NB4 (cell line): Measurements from ENCODE around the gene CNTNAP3.
"Not testable (repeated sequence)": the region's sequence is repeated elsewhere in the genome, so short reads cannot be mapped to it uniquely, and the experiment has no call there.

Experiments
- DNase-seq: peaks from one replicate; pipeline ENCODE4 v3.0.0; 2010; ENCODE audit warnings: low read depth
- H3K4me3 ChIP-seq: one replicate; pipeline ENCODE4 v1.5.1; 2011; ENCODE audit warnings: mild to moderate bottlenecking, low read depth, low read length, moderate library complexity
- CTCF ChIP-seq: IDR thresholded peaks from one replicate; pipeline ENCODE4 v1.5.1; 2012; ENCODE audit warnings: low read depth, low read length
- MYC ChIP-seq: IDR thresholded peaks from 2 replicates; pipeline ENCODE4 v1.6.1; 2011; ENCODE audit warnings: low read depth, low read length
- POLR2A ChIP-seq: IDR thresholded peaks from 2 replicates; pipeline ENCODE4 v1.6.1; 2011; ENCODE audit warnings: mild to moderate bottlenecking; ENCODE audit not compliant: insufficient read length; ENCODE audit errors: extremely low read depth
- TF ChIP-seq, protein P1 (sequence below): IDR thresholded peaks from 2 replicates; pipeline ENCODE4 v1.6.1; 2011; ENCODE audit warnings: low read depth, low read length

The CNTNAP3 gene

GRCh38 chr9:39108145-39108544 is 179.8 kb downstream of the CNTNAP3 start:
- no peak for DNase-seq
- no peak for TF ChIP-seq CTCF
- TF ChIP-seq, protein P1, sequence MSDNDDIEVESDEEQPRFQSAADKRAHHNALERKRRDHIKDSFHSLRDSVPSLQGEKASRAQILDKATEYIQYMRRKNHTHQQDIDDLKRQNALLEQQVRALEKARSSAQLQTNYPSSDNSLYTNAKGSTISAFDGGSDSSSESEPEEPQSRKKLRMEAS, result no peak
- no peak for TF ChIP-seq POLR2A
- no peak for TF ChIP-seq MYC

DNA sequence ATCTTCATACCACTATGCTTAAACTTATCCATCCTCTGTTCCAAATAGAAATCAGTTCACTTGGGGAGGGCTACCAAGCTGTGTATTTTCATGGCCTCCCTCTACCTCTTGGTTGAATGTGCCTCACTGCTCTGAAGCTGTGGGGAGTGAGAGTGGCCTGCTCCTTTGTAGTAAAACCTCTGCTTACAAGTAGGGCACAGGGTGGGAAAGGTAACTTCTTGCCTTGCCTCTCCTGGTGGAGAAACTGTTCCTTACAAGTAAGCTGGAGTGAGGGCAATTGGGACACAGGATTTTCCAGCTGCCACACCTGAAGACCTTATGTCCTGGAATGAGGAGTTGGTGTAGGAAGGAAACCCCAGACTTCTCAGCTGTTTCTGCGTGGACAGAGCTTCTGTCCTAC is 190.8 kb downstream of the CNTNAP3 start:
- H3K4me3 ChIP-seq, DNase-seq: not testable (repeated sequence)

More at GRCh38 chr9:39108145-39108544, 179.8 kb downstream of the CNTNAP3 start:
- no peak overlapping the region for H3K4me3 ChIP-seq

- not testable (repeated sequence) for DNase-seq, H3K4me3 ChIP-seq
These were observed 202.7 kb downstream of the CNTNAP3 start for GRCh38 chr9:39085311-39085710.

- DNase-seq, H3K4me3 ChIP-seq: not testable (repeated sequence)
These were observed 205.4 kb downstream of the CNTNAP3 start for GRCh38 chr9:39082574-39082973.

DNA sequence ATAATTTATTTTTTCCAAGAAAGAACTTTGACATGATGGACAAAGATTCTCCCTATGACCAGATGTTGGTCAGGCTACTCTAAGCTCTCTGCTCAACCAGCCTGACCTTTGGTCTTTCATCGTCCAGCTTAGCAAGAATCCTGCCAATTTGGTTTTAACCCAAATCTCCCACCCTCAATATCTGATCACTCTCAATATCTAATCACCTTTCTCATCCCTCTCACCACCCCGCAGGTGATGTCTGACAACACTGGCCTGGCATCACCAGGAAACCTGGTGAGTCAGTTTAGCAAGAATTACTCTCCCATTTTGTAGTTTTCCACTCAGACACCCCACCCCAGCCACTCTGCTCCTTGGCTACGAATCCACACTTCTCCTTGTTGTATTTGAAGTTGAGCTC is 207.9 kb downstream of the CNTNAP3 start:
- not testable (repeated sequence) for H3K4me3 ChIP-seq, DNase-seq

GRCh38 chr9:39078621-39079256 is 209.2 kb downstream of the CNTNAP3 start:
- not testable (repeated sequence) for DNase-seq, H3K4me3 ChIP-seq

GRCh38 chr9:39073537-39073936 is 214.4 kb downstream of the CNTNAP3 start:
- DNase-seq, H3K4me3 ChIP-seq: not testable (repeated sequence)

DNA sequence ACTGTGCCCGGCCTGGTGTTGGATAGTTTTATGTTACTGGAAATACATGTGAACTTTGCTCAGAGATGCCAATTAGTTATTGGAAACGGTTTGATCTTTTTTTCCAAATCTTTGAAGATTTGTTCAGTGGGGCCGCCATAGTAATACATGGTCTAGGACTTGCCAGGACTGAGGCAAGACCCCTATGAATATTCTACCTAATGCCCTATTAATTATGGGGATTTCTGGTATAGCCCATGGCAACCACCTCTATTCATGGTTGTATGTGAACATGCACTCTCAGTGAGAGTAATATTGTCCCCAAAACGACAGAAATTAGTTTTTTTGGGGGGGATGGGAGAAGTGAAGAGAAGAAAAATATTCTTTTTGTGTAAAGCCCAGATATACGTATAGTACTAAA is 220.3 kb downstream of the CNTNAP3 start:
- H3K4me3 ChIP-seq, DNase-seq: not testable (repeated sequence)

- DNase-seq, H3K4me3 ChIP-seq: not testable (repeated sequence)
These were observed 225.0 kb downstream of the CNTNAP3 start for GRCh38 chr9:39062966-39063365.

DNA sequence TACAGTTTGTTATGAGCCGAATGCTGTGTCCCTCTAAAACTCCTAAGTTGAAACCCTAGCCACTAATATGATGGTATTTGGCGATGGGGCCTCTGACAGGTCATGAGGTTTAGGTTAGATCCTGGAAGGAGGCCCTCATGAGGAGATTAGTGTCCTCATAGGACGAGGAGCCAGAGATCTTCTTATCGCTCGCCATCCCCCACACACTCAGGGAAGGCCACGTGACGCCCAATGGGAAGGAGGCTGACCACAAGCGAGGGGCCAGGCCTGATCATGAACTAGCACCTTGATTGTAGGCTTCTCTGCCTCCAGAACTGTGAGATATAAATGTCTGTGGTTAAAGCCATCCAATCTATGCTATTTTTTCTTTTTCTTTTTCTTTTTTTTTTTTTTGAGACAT is 233.5 kb downstream of the CNTNAP3 start:
- not testable (repeated sequence) for DNase-seq, H3K4me3 ChIP-seq

DNA sequence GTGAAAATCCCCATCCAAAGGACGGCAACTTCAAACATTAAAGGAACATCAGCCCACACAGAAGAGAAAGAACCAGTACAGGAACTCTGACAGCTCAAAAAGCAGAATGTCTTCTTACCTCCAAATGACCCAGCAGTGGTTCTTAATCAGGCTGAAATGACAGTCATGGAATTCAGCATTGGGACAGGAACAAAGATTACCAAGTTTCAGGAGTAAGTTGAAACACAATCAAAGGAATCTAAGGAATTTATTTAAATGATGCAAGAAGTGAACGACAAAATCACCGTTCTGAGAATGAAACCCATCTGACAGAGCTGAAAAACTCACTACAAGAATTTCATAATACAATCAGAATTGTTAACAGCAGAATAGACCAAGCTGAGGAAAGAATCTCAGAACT is 241.1 kb downstream of the CNTNAP3 start:
- H3K4me3 ChIP-seq, DNase-seq: not testable (repeated sequence)

DNA sequence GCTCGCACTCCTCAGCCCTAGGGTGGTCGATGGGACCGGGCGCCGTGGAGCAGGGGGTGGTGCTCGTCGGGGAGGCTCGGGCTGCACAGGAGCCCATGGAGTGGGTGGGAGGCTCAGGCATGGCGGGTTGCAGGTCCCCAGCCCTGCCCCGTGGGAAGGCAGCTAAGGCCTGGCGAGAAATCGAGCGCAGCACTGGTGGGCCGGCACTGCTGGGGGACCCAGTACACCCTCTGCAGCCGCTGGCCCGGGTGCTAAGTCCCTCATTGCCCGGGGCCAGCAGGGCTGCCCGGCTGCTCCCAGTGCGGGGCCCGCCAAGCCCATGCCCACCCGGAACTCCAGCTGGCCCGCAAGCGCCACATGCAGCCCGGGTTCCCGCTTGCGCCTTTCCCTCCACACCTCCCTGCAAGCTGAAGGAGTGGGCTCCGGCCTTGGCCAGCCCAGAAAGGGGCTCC is 245.6 kb downstream of the CNTNAP3 start:
- not testable (repeated sequence) for DNase-seq

DNA sequence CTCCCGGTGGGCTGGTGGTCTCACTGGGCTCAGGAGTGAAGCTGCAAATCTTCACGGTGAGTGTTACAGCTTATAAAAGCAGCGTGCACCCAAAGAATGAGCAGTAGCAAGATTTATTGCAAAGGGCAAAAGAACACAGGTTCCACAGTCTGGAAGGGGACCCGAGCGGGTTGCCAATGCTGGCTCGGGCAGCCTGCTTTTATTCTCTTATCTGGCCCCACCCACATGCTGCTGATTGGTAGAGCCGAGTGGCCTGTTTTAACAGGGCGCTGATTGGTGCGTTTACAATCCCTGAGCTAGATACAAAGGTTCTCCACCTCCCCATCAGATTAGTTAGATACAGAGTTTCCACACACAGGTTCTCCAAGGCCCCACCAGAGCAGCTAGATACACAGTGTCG is 246.2 kb downstream of the CNTNAP3 start:
- H3K4me3 ChIP-seq, DNase-seq: not testable (repeated sequence)

More for the DNA sequence above, 245.6 kb downstream of the CNTNAP3 start:
- not testable (repeated sequence) for H3K4me3 ChIP-seq

DNA sequence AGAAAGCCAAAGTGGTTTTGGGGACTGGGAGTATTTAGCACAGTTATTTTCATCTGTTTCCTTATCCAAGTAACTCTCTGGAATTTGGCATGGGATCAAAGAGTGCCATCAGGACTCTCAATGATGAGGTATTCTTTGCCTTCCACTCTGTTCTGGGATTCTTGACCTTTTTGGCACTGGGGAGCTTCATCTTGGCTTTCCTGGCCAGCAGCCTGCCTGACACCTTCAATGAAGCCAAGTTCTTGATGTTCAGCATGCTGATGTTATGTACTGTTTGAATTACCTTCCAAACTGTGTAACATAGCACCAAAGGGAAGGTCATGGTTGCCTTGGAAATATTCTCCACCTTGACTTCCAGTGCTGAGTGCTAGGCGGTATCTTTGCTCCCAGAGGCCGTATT is 248.8 kb downstream of the CNTNAP3 start:
- H3K4me3 ChIP-seq, DNase-seq: not testable (repeated sequence)

DNA sequence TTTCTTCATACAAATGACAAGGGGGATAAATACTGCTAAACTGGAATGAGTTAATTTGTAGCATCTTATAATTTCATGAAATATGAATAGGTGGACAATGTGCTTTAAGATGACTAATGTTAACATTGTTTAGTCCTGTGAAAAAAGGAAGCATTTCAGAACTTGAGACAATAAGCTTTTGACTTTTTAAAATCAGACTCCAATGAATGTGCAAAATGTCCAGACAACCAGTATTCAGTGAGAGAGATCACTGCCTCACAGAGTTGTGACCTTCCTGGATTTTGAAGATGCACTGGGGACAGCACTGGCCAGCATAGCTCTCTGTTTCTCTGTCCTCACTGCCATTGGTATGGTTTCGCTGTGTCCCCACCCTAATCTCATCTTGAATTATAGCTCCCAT is 249.7 kb downstream of the CNTNAP3 start:
- DNase-seq, H3K4me3 ChIP-seq: not testable (repeated sequence)

GRCh38 chr9:39033849-39034248 is 254.1 kb downstream of the CNTNAP3 start:
- DNase-seq, H3K4me3 ChIP-seq: not testable (repeated sequence)

- not testable (repeated sequence) for DNase-seq
These were observed 257.6 kb downstream of the CNTNAP3 start for GRCh38 chr9:39030204-39031019.

DNA sequence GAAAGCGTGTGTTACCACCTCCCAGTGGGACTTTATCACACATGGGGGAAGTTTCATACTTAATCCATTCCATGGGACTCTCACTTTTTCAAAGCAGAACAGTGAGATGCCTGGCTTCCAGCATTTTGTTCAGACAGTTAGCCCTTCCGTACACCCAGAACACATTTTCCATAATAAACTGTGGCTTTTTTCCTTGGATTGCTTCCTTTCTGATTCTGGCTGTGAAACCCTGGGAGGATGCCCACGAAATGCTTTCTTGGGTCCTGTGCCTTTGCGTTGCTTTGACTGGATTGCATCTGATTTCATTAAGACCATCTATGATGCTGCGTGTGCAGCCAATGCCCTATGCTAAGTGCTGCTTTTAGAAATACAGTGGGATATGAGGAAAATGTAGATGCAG is 259.1 kb downstream of the CNTNAP3 start:
- H3K4me3 ChIP-seq, DNase-seq: not testable (repeated sequence)

More at GRCh38 chr9:39030204-39031019, 257.6 kb downstream of the CNTNAP3 start:
- H3K4me3 ChIP-seq, result not testable (repeated sequence)
